ENCODE measurements around the gene CYP4F22. TPM values are rescaled to one million over a fixed set of nuclear protein-coding genes. Genes with fewer than 3 reads are reported as not detected.

The CYP4F22 gene
- total RNA-seq, 1 experiment from 2014 or later = not detected

DNA sequence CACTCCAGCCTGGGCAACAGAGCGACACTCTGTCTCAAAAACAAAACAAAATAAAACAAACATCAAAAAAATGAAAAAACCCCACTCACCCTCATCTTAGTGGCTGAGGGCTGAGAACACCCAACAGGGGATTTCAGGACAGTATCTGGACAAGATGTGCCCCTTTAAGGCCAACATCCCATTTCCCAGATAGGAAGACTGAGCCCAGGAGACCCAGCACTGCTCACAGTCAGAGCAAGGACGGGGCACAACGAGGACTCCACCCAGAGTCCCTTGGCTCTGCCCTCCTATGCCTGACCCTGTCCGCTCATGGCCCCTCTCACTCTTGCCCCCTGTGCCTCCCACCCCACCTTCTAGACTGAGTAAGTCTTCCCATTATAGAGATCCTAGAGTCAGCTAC lies 53.8 kb downstream of the CYP4F22 start:
- Histone ChIP-seq H3K4me3 (no peak overlapping the region), H3K27me3 (ENCODE audit: insufficient read depth, low read depth) (peaks cover 8% of the 10 kb centered on the region; the same call in 1 of the 2 replicates), H3K4me2 (no peak overlapping the region), H3K9me3 (ENCODE audit: insufficient read depth, low read depth) (no peaks in the 10 kb centered on the region), H3K9me2 (ENCODE audit: insufficient read depth) (no peaks in the 10 kb centered on the region), H3K27ac (no peak overlapping the region), H3K36me3 (ENCODE audit: low read depth) (no peaks in the 10 kb centered on the region), H4K20me1 (ENCODE audit: insufficient read depth) (no peaks in the 10 kb centered on the region), H3K4me1 (replicated peaks; ENCODE audit: insufficient read depth) (peaks cover 21% of the 10 kb centered on the region), H3K79me2 (ENCODE audit: low read depth) (no peaks in the 10 kb centered on the region), H2AFZ (no peak overlapping the region), H3F3A (ENCODE audit: insufficient read depth, low read depth) (peaks cover 13% of the 10 kb centered on the region)
- POLR2A ChIA-PET (ENCODE audit: unreplicated experiment) = no interaction called here
- CTCF ChIA-PET = no interaction called here
- TF ChIP-seq EZH2 (IDR thresholded peaks at IDR 0.05; ENCODE audit: low read depth) = no peak
- TF ChIP-seq, protein P1, sequence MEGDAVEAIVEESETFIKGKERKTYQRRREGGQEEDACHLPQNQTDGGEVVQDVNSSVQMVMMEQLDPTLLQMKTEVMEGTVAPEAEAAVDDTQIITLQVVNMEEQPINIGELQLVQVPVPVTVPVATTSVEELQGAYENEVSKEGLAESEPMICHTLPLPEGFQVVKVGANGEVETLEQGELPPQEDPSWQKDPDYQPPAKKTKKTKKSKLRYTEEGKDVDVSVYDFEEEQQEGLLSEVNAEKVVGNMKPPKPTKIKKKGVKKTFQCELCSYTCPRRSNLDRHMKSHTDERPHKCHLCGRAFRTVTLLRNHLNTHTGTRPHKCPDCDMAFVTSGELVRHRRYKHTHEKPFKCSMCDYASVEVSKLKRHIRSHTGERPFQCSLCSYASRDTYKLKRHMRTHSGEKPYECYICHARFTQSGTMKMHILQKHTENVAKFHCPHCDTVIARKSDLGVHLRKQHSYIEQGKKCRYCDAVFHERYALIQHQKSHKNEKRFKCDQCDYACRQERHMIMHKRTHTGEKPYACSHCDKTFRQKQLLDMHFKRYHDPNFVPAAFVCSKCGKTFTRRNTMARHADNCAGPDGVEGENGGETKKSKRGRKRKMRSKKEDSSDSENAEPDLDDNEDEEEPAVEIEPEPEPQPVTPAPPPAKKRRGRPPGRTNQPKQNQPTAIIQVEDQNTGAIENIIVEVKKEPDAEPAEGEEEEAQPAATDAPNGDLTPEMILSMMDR (conservative IDR thresholded peaks at IDR 0.05) = no peak
- DNase-seq = no peak
- intact Hi-C loops (cut with micrococcal nuclease; ENCODE audit: unreplicated experiment) = no loop called here
- no TSS peak for BruUV-seq (replicated peaks)

DNA sequence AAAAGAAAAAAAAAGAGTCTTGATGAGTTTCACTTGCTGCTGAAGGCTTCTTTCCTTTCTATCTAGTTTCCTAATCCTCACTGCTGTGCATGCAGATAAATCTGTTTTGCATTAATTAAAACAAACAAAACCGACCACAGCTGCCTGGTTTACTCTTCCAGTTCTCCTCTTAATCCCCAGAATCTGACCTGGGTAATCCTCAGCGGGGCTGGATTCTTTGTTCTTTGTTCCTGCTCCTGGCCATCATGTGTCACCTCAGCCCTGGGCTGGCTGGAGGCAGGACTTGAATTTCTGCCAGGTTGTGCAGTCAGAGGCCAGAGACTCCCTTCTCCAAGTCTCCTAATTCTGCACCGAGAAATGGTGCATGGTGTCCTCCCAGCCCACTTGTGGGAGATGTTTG lies 54.5 kb downstream of the CYP4F22 start:
- no peak for TF ChIP-seq EZH2 (IDR thresholded peaks at IDR 0.05; ENCODE audit: low read depth)
- TF ChIP-seq, protein P1 (conservative IDR thresholded peaks at IDR 0.05) = no peak
- peaks cover 21% of the 10 kb centered on the region for H3K4me1 ChIP-seq (replicated peaks; ENCODE audit: insufficient read depth)
- H4K20me1 ChIP-seq (ENCODE audit: insufficient read depth) = no peaks in the 10 kb centered on the region
- no peak overlapping the region for H2AFZ ChIP-seq
- H3K4me3 ChIP-seq = no peak overlapping the region
- H3K27me3 ChIP-seq (ENCODE audit: insufficient read depth, low read depth) = peaks cover 8% of the 10 kb centered on the region; the same call in 1 of the 2 replicates
- peak overlapping the region; percentile 29 for H3K4me2 ChIP-seq
- no peak overlapping the region for H3K27ac ChIP-seq
- no peaks in the 10 kb centered on the region for H3K9me2 ChIP-seq (ENCODE audit: insufficient read depth)
- no peaks in the 10 kb centered on the region for H3K9me3 ChIP-seq (ENCODE audit: insufficient read depth, low read depth)
- H3K36me3 ChIP-seq (ENCODE audit: low read depth) = no peaks in the 10 kb centered on the region
- CTCF ChIA-PET = interaction anchor here (1.2 kb wide), 1 partner anchor 461 kb away, joined by 3 read pairs; no protein-coding TSS in a partner anchor
- H3K79me2 ChIP-seq (ENCODE audit: low read depth) = no peaks in the 10 kb centered on the region
- H3F3A ChIP-seq (ENCODE audit: insufficient read depth, low read depth) = peaks cover 13% of the 10 kb centered on the region
- DNase-seq = peak; percentile 49 to 76
- intact Hi-C loops (cut with micrococcal nuclease; ENCODE audit: unreplicated experiment) = no loop called here
- POLR2A ChIA-PET (ENCODE audit: unreplicated experiment) = interaction anchor here (0.7 kb wide), 1 partner anchor 1006 kb away, joined by 6 read pairs; no protein-coding TSS in a partner anchor
- no TSS peak for BruUV-seq (replicated peaks)

DNA sequence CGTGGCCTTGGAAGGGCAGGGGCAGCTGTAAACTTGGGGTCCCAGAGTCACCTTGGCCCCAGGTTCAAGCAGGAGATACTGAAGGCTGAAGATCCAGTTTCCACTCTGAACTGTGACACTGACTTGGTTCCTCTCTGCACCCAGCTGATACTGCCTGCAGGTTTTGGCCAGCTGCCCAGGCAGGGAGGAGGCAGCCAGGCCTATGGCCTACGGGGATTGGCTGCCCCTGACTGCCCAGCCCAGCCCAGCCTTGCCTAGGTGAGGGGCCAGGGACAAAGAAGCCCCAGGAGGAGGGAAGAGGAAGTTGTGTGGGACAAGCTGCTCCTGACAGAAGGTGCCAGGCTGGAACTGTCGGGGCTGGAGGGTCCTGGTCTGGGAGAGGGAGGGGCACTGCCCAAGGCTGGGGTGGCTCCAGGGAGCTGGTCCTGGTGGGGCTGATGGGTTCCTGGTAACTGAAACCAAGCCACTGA lies 55.0 kb downstream of the CYP4F22 start:
- H2AFZ ChIP-seq = no peak overlapping the region
- peak; percentile 62 to 73 for DNase-seq

More for the DNA sequence above, 55.0 kb downstream of the CYP4F22 start:
- Histone ChIP-seq H3K27ac (no peak overlapping the region), H3K27me3 (ENCODE audit: insufficient read depth, low read depth) (peaks cover 12% of the 10 kb centered on the region), H3F3A (ENCODE audit: insufficient read depth, low read depth) (peaks cover 13% of the 10 kb centered on the region), H3K9me3 (ENCODE audit: insufficient read depth, low read depth) (no peaks in the 10 kb centered on the region), H4K20me1 (ENCODE audit: insufficient read depth) (no peaks in the 10 kb centered on the region), H3K9me2 (ENCODE audit: insufficient read depth) (no peaks in the 10 kb centered on the region), H3K4me3 (no peak overlapping the region), H3K4me1 (replicated peaks; ENCODE audit: insufficient read depth) (peaks cover 21% of the 10 kb centered on the region), H3K36me3 (ENCODE audit: low read depth) (no peaks in the 10 kb centered on the region), H3K4me2 (peak overlapping the region; percentile 29), H3K79me2 (ENCODE audit: low read depth) (no peaks in the 10 kb centered on the region)
- CTCF ChIA-PET = interaction anchor here (1.2 kb wide), 1 partner anchor 462 kb away, joined by 3 read pairs; no protein-coding TSS in a partner anchor
- no peak for TF ChIP-seq EZH2 (IDR thresholded peaks at IDR 0.05; ENCODE audit: low read depth)
- TF ChIP-seq, protein P1 (conservative IDR thresholded peaks at IDR 0.05) = no peak
- BruUV-seq (replicated peaks) = no TSS peak
- POLR2A ChIA-PET (ENCODE audit: unreplicated experiment) = interaction anchor here (0.5 to 0.7 kb wide), 2 partner anchors 525 to 1006 kb away, joined by 3 to 6 read pairs; no protein-coding TSS in a partner anchor
- intact Hi-C loops (cut with micrococcal nuclease; ENCODE audit: unreplicated experiment) = no loop called here

All from PC-9 (cell line).